ENCODE measurements around the gene PHLDB1. TPM values are rescaled to one million over a fixed set of nuclear protein-coding genes. Genes with fewer than 3 reads are reported as not detected.
A peak's percentile ranks its signal among the peaks of the same experiment; 100 is the strongest.

PHLDB1 gene
- total RNA-seq, 1 donor from 2014 or later: 35.7 TPM

DNA sequence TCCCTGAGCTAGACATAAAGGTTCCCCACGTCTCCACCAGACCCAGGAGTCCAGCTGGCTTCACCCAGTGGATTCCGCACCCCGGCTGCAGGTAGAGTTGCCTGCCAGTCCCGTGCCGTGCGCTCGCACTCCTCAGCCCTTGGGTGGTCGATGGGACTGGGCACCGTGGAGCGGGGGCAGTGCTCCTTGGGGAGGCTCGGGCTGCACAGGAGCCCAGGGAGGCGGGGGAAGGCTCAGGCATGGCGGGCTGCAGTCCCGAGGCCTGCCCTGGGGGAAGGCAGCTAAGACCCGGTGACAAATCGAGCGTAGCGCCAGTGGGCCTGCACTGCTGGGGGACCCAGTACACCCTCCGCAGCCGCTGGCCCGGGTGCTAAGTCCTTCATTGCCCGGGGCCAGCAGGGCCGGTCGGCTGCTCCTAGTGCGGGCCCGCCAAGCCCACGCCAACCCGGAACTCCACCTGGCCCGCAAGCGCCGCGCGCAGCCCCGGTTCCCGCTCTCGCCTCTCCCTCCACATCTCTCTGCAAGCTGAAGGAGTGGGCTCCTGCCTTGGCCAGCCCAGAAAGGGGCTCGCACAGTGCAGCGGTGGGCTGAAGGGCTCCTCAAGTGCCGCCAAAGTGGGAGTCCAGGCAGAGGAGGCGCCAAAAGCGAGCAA is 81.6 kb downstream of the PHLDB1 start:
- Histone ChIP-seq H3K9me3 (ENCODE audit: low read depth) (no peaks in the 10 kb centered on the region), H3K79me2 (ENCODE audit: low read depth) (no peaks in the 10 kb centered on the region), H2AFZ (replicated peaks) (peak overlapping the region; percentile 91), H3K27me3 (no peaks in the 10 kb centered on the region), H3K4me3 (no peak overlapping the region), H3K27ac (no peak overlapping the region), H3F3A (ENCODE audit: low read depth) (peaks cover 4% of the 10 kb centered on the region), H3K9ac (no peak overlapping the region), H3K36me3 (no peaks in the 10 kb centered on the region), H3K4me1 (no peaks in the 10 kb centered on the region), H4K20me1 (ENCODE audit: low read depth) (no peaks in the 10 kb centered on the region), H3K4me2 (peak overlapping the region; percentile 73)
- no peak overlapping the region for H3K4me3 Mint-ChIP-seq
- H3K27ac Mint-ChIP-seq: no peak overlapping the region
- DNase-seq (ENCODE audit: low spot score): no peak
- peaks cover 12% of the 10 kb centered on the region for H3K4me1 Mint-ChIP-seq
- H3K9me3 Mint-ChIP-seq: no peaks in the 10 kb centered on the region
- no peak for TF ChIP-seq EZH2 (IDR thresholded peaks at IDR 0.05)
- TF ChIP-seq, protein P1, sequence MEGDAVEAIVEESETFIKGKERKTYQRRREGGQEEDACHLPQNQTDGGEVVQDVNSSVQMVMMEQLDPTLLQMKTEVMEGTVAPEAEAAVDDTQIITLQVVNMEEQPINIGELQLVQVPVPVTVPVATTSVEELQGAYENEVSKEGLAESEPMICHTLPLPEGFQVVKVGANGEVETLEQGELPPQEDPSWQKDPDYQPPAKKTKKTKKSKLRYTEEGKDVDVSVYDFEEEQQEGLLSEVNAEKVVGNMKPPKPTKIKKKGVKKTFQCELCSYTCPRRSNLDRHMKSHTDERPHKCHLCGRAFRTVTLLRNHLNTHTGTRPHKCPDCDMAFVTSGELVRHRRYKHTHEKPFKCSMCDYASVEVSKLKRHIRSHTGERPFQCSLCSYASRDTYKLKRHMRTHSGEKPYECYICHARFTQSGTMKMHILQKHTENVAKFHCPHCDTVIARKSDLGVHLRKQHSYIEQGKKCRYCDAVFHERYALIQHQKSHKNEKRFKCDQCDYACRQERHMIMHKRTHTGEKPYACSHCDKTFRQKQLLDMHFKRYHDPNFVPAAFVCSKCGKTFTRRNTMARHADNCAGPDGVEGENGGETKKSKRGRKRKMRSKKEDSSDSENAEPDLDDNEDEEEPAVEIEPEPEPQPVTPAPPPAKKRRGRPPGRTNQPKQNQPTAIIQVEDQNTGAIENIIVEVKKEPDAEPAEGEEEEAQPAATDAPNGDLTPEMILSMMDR (IDR thresholded peaks at IDR 0.05): no peak
- TF ChIP-seq EZH2phosphoT487 (IDR thresholded peaks at IDR 0.05): no peak
- no peaks in the 10 kb centered on the region for H3K36me3 Mint-ChIP-seq
- peaks cover 4% of the 10 kb centered on the region for H3K27me3 Mint-ChIP-seq (ENCODE audit: insufficient read depth, low read depth)

DNA sequence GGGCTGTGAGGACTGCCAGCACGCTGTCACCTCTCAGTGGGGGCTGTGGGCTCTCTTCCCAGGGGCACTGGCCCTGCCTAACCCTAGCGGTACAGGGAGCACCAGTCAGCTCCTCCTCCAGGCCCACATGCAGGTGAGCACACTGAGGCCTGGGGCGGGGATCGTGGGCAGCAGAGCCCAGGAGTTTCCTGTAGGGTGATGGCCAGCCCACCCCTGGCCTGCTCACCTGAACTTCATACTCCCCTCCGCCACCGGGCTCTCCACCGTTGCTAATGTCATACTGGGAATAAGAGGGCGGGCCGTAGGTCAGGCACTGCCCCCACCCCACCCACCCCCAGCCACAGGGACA is 82.1 kb downstream of the PHLDB1 start:
- H3K4me1 Mint-ChIP-seq: peaks cover 12% of the 10 kb centered on the region
- no peak overlapping the region for H3K4me3 Mint-ChIP-seq

DNA sequence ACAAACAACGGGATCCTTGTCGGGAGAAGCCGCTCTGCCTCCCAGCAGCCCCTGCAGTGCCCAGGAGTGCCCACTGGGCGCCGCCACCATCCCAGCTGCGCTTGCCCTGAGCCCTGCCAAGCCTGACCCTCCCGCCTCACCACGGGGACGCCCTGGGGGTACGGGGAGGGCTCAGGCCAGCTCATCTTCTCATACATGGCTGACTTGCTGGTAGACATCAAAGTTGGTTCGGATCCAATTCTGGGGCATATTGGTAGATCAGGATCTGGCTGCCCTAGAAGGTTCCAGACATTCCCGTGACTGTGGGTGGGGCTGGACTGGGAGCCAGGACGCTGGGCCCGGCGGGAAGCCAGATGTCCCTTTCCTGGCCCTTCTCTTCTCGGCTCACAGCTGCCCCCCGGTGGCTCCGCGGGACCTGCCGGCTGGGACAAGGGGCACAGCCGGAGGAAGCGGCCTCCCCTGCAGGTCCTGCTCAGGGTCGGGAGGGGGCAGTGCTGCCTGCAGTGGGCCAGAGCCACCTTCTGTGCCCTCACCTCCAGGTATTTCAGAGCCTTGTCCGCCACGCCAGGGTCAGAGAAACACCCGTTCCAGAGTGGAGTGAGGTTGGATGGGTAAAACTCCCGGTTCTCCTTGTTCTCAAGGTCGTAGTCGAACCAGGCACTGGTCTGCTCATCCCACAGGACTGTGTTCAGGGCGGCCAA is 82.6 kb downstream of the PHLDB1 start:
- Histone ChIP-seq H3K27ac (no peak overlapping the region), H3K4me1 (no peaks in the 10 kb centered on the region), H3K4me3 (peak overlapping the region; percentile 37), H3F3A (ENCODE audit: low read depth) (peaks cover 8% of the 10 kb centered on the region), H3K27me3 (no peaks in the 10 kb centered on the region), H3K79me2 (ENCODE audit: low read depth) (no peaks in the 10 kb centered on the region), H4K20me1 (ENCODE audit: low read depth) (no peaks in the 10 kb centered on the region), H2AFZ (replicated peaks) (peak overlapping the region; percentile 67), H3K9me3 (ENCODE audit: low read depth) (no peaks in the 10 kb centered on the region), H3K36me3 (no peaks in the 10 kb centered on the region), H3K4me2 (peak overlapping the region; percentile 73), H3K9ac (no peak overlapping the region)
- DNase-seq (ENCODE audit: low spot score): peak; percentile 96
- TF ChIP-seq EZH2phosphoT487 (IDR thresholded peaks at IDR 0.05) (no peak), EZH2 (IDR thresholded peaks at IDR 0.05) (peak; percentile 47)
- TF ChIP-seq, protein P1 (IDR thresholded peaks at IDR 0.05): peak; percentile 78
- Mint-ChIP-seq H3K4me1 (peaks cover 12% of the 10 kb centered on the region), H3K36me3 (no peaks in the 10 kb centered on the region), H3K4me3 (peak overlapping the region; percentile 76), H3K27ac (no peak overlapping the region), H3K9me3 (no peaks in the 10 kb centered on the region), H3K27me3 (ENCODE audit: insufficient read depth, low read depth) (peaks cover 4% of the 10 kb centered on the region)

More for the DNA sequence above, 82.1 kb downstream of the PHLDB1 start:
- Mint-ChIP-seq H3K36me3 (no peaks in the 10 kb centered on the region), H3K27me3 (ENCODE audit: insufficient read depth, low read depth) (peaks cover 4% of the 10 kb centered on the region), H3K9me3 (no peaks in the 10 kb centered on the region), H3K27ac (no peak overlapping the region)
- H3K4me3 ChIP-seq: peak overlapping the region; percentile 37
- H4K20me1 ChIP-seq (ENCODE audit: low read depth): no peaks in the 10 kb centered on the region
- H3F3A ChIP-seq (ENCODE audit: low read depth): peaks cover 8% of the 10 kb centered on the region
- H3K36me3 ChIP-seq: no peaks in the 10 kb centered on the region
- H3K27me3 ChIP-seq: no peaks in the 10 kb centered on the region
- H3K9me3 ChIP-seq (ENCODE audit: low read depth): no peaks in the 10 kb centered on the region
- no peaks in the 10 kb centered on the region for H3K4me1 ChIP-seq
- no peak overlapping the region for H3K27ac ChIP-seq
- no peaks in the 10 kb centered on the region for H3K79me2 ChIP-seq (ENCODE audit: low read depth)
- no peak overlapping the region for H3K9ac ChIP-seq
- peak overlapping the region; percentile 91 for H2AFZ ChIP-seq (replicated peaks)
- no peak for DNase-seq (ENCODE audit: low spot score)
- peak overlapping the region; percentile 73 for H3K4me2 ChIP-seq
- TF ChIP-seq, protein P1 (IDR thresholded peaks at IDR 0.05): no peak
- no peak for TF ChIP-seq EZH2 (IDR thresholded peaks at IDR 0.05)
- no peak for TF ChIP-seq EZH2phosphoT487 (IDR thresholded peaks at IDR 0.05)

Data from neural progenitor cell (in vitro differentiated cells).